Chondrocyte (in vitro differentiated cells): ENCODE measurements around the gene PPP1R14B. TPM values are rescaled to one million over a fixed set of nuclear protein-coding genes. Genes with fewer than 3 reads are reported as not detected.

ENCODE experiments used
- DNase-seq: peaks from one replicate; pipeline ENCODE4 v3.0.0; 2021; ENCODE audit warnings: mixed read lengths, low spot score
- H3K27ac Mint-ChIP-seq: one replicate; pipeline ENCODE4 v1.8.0; 2021; ENCODE audit warnings: mild to moderate bottlenecking, moderate library complexity, mixed read lengths; ENCODE audit not compliant: unreplicated experiment
- H3K27me3 Mint-ChIP-seq: 2 replicates; pipeline ENCODE4 v1.8.0; 2021; ENCODE audit warnings: low read depth, mixed read lengths
- H3K36me3 Mint-ChIP-seq: 2 replicates; pipeline ENCODE4 v1.8.0; 2021; ENCODE audit warnings: low read depth, mixed read lengths
- H3K4me1 Mint-ChIP-seq: 2 replicates; pipeline ENCODE4 v1.8.0; 2021; ENCODE audit warnings: low read depth, mild to moderate bottlenecking, mixed read lengths
- H3K4me3 Mint-ChIP-seq: one replicate; pipeline ENCODE4 v1.8.0; 2021; ENCODE audit warnings: mild to moderate bottlenecking, moderate library complexity, mixed read lengths; ENCODE audit not compliant: unreplicated experiment
- H3K9me3 Mint-ChIP-seq: 2 replicates; pipeline ENCODE4 v1.8.0; 2021; ENCODE audit warnings: low read depth, mixed read lengths
- total RNA-seq: library from RNA; stranded (reverse); gene quantifications from 3 replicates; pipeline ENCODE4 v1.2.1, GENCODE V29; 2021
- TF ChIP-seq, protein P1 (sequence below): fragments of 200-600 bp; sonication (generic); IDR thresholded peaks from 2 replicates; pipeline ENCODE4 v1.5.0; 2021; ENCODE audit warnings: antibody characterized with exemption, mild to moderate bottlenecking, moderate library complexity

The PPP1R14B gene
- total RNA-seq, 1 donor from 2014 or later: 322 TPM

DNA sequence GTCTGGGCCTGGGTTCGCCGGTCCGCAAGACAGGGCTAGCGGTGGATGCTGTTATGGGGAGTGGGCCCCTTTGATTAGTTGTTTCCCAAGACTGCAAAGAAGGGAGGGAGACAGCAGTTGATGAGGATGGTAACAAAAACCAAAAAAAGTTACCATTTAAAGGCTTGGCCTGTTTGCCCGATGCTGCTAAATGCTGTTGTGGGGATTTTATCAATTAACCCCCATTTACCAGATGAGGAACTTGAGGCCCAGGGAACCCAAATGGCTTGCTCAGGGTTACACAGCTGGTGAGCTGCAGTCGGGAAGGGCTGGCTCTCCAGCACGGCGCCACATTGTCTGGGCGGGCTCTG lies 24.1 kb downstream of the PPP1R14B start:
- Mint-ChIP-seq H3K36me3 (no peaks in the 10 kb centered on the region), H3K4me1 (peaks cover 27% of the 10 kb centered on the region)
- TF ChIP-seq, protein P1, sequence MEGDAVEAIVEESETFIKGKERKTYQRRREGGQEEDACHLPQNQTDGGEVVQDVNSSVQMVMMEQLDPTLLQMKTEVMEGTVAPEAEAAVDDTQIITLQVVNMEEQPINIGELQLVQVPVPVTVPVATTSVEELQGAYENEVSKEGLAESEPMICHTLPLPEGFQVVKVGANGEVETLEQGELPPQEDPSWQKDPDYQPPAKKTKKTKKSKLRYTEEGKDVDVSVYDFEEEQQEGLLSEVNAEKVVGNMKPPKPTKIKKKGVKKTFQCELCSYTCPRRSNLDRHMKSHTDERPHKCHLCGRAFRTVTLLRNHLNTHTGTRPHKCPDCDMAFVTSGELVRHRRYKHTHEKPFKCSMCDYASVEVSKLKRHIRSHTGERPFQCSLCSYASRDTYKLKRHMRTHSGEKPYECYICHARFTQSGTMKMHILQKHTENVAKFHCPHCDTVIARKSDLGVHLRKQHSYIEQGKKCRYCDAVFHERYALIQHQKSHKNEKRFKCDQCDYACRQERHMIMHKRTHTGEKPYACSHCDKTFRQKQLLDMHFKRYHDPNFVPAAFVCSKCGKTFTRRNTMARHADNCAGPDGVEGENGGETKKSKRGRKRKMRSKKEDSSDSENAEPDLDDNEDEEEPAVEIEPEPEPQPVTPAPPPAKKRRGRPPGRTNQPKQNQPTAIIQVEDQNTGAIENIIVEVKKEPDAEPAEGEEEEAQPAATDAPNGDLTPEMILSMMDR: no peak

GRCh38 chr11:64220798-64221197 lies 25.9 kb downstream of the PPP1R14B start:
- Mint-ChIP-seq H3K27ac (no peak overlapping the region), H3K4me1 (peaks cover 15% of the 10 kb centered on the region), H3K36me3 (no peaks in the 10 kb centered on the region), H3K27me3 (no peaks in the 10 kb centered on the region), H3K4me3 (no peak overlapping the region), H3K9me3 (no peaks in the 10 kb centered on the region)
- DNase-seq: no peak
- TF ChIP-seq, protein P1: no peak

More for the DNA sequence above, 24.1 kb downstream of the PPP1R14B start:
- no peaks in the 10 kb centered on the region for H3K9me3 Mint-ChIP-seq
- no peak for DNase-seq
- H3K27ac Mint-ChIP-seq: no peak overlapping the region
- H3K27me3 Mint-ChIP-seq: no peaks in the 10 kb centered on the region
- no peak overlapping the region for H3K4me3 Mint-ChIP-seq

DNA sequence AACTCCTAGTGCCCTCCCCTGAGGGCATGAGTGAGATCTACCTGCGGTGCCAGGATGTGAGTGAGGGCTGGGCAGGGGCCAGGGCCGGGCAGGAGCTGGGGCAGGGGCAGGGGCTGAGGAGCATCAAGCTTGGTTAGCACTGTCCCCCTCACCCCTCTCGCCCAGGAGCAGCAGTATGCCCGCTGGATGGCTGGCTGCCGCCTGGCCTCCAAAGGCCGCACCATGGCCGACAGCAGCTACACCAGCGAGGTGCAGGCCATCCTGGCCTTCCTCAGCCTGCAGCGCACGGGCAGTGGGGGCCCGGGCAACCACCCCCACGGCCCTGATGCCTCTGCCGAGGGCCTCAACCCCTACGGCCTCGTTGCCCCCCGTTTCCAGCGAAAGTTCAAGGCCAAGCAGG lies 26.5 kb downstream of the PPP1R14B start:
- Mint-ChIP-seq H3K27me3 (no peaks in the 10 kb centered on the region), H3K9me3 (no peaks in the 10 kb centered on the region), H3K36me3 (no peaks in the 10 kb centered on the region), H3K4me1 (peaks cover 12% of the 10 kb centered on the region), H3K27ac (no peak overlapping the region), H3K4me3 (no peak overlapping the region)
- TF ChIP-seq, protein P1: no peak
- peak; percentile 90 for DNase-seq

DNA sequence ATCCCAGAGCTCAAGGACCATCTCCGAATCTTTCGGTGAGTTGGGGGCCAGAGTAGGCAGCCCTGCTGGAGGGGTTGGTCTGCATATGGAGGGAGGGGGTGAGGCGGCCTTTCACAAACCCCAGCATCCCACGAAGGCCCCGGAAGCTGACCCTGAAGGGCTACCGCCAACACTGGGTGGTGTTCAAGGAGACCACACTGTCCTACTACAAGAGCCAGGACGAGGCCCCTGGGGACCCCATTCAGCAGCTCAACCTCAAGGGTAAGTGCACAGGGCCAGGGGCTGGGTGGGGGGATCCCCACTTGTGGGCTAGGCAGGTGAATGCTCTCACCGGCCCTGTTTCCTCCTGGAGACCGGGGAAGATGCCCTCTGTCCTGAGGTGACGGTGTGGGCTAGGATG lies 27.0 kb downstream of the PPP1R14B start:
- Mint-ChIP-seq H3K4me1 (peaks cover 7% of the 10 kb centered on the region), H3K4me3 (no peak overlapping the region), H3K27me3 (no peaks in the 10 kb centered on the region), H3K9me3 (no peaks in the 10 kb centered on the region), H3K36me3 (no peaks in the 10 kb centered on the region), H3K27ac (no peak overlapping the region)
- DNase-seq: no peak
- TF ChIP-seq, protein P1: no peak

DNA sequence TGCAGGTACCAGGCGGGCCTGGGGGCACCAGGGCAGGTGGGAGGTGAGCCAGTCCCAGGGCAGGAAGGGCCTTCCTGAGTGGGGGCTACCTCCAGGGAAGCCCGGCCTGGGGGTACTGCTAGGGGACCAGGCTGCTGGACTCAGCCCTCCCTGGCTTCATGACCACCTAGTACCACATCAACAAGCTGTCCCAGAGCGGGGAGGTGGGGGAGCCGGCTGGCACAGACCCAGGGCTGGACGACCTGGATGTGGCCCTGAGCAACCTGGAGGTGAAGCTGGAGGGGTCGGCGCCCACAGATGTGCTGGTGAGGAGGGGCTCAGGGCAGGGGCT lies 27.4 kb downstream of the PPP1R14B start:
- H3K9me3 Mint-ChIP-seq: no peaks in the 10 kb centered on the region
- TF ChIP-seq, protein P1: no peak

More for the DNA sequence above, 27.4 kb downstream of the PPP1R14B start:
- Mint-ChIP-seq H3K4me1 (peaks cover 6% of the 10 kb centered on the region), H3K36me3 (no peaks in the 10 kb centered on the region), H3K4me3 (no peak overlapping the region), H3K27ac (no peak overlapping the region), H3K27me3 (no peaks in the 10 kb centered on the region)
- DNase-seq: peak; percentile 93
